NCI-H2171 (cell line): ENCODE data around the gene CYP2E1.
"Not testable (repeated sequence)": the region's sequence is repeated elsewhere in the genome, so short reads cannot be mapped to it uniquely, and the experiment has no call there.

Experiments
- DNase-seq: peaks from one replicate; lab custom pipeline; 2025; lab: John Stamatoyannopoulos, UW

Gene CYP2E1

GRCh38 chr10:133573460-133573859 is 46.3 kb downstream of the CYP2E1 start:
- not testable (repeated sequence) for DNase-seq

- DNase-seq = not testable (repeated sequence)
Observed at GRCh38 chr10:133577037-133577436, 49.9 kb downstream of the CYP2E1 start.
